ENCODE measurements around the gene ZNF346. TPM values are rescaled to one million over a fixed set of nuclear protein-coding genes. Genes with fewer than 3 reads are reported as not detected.

ZNF346 gene
- total and polyA plus RNA-seq, 2 of the 13 experiments (the other 11 are each of a cell fraction or from before 2014, with no cell fraction given), result 8.6 to 19.4 TPM

- TF ChIP-seq ZNF276 (CRISPR knock-in tag; IDR thresholded peaks at IDR 0.05; ENCODE audit: low read depth) (no peak), ZNF597 (CRISPR knock-in tag; IDR thresholded peaks at IDR 0.05) (no peak), KLF13 (CRISPR knock-in tag; IDR thresholded peaks at IDR 0.05) (no peak), MBNL3 (CRISPR knock-in tag; conservative IDR thresholded peaks at IDR 0.05) (no peak), ZBTB39 (CRISPR knock-in tag; IDR thresholded peaks at IDR 0.05) (no peak)
- WGBS (ENCODE audit: low lambda C conversion rate), result 61% methylated on average over 4 of the region's 4 CpGs
- no TSS peak for BruUV-seq (replicated peaks)
- peaks cover 9% of the 10 kb centered on the region for H3K79me2 ChIP-seq (ENCODE audit: insufficient read depth, low read length)
- H2AFZ ChIP-seq (ENCODE audit: low read length), result no peak overlapping the region
- no peak overlapping the region for H3K27ac ChIP-seq (ENCODE audit: extremely low read length, insufficient read depth, low read length)
- no peak overlapping the region for H3K4me3 ChIP-seq (replicated peaks in 1 of 3; ENCODE audit: insufficient read depth in 1 of 3, low read depth in 2 of 3, low read length in 3 of 3)
- peaks cover 41% of the 10 kb centered on the region for H3K4me1 ChIP-seq (ENCODE audit: insufficient read depth, low read length)
- no peak overlapping the region for H3K9ac ChIP-seq (ENCODE audit: insufficient read depth, low read depth, low read length)
- ATAC-seq (no peak), FAIRE-seq (no peak), DNase-seq (ENCODE audit: low spot score) (no peak)
- H4K20me1 ChIP-seq (ENCODE audit: insufficient read depth, low read length), result no peaks in the 10 kb centered on the region
- no peaks in the 10 kb centered on the region for H3K9me3 ChIP-seq (ENCODE audit: low read length)
- CTCF ChIA-PET (ENCODE audit: low intra/inter-chr PET ratio, low total read pairs), result no interaction called here
- H3K27me3 ChIP-seq (ENCODE audit: control insufficient read depth in 1 of 2, insufficient read depth in 2 of 2, low read length in 2 of 2), result no peaks in the 10 kb centered on the region; a peak in 1 of 5 replicates
- intact Hi-C loops (cut with micrococcal nuclease; ENCODE audit: unreplicated experiment), result no loop called here
- in situ Hi-C loops (cut with HindIII; ENCODE audit: extremely low pct_ligation_motif_present, low pct_unique_long_range_greater_than_20kb), result no loop called here
- no peak overlapping the region for H3K4me2 ChIP-seq (ENCODE audit: low read depth, low read length)
- POLR2A ChIA-PET, result no interaction called here
- H3K36me3 ChIP-seq (replicated peaks in 1 of 2; ENCODE audit: control insufficient read depth in 1 of 2, insufficient read depth in 2 of 2, low read length in 2 of 2), result no peaks in the 10 kb centered on the region
Measured at GRCh38 chr5:177083357-177083756, 60.9 kb downstream of the ZNF346 start.
